Activated naive CD4-positive, alpha-beta T cell treated with anti-CD3 and anti-CD28 coated beads for 36 hours (primary cell): ENCODE results near the gene ERAL1. TPM values are rescaled to one million over a fixed set of nuclear protein-coding genes. Genes with fewer than 3 reads are reported as not detected.
"Not testable (repeated sequence)": the region's sequence is repeated elsewhere in the genome, so short reads cannot be mapped to it uniquely, and the experiment has no call there.

Source experiments
- CTCF ChIA-PET: fragments of 350-600 bp; sonication (Branson Sonifier 250); formaldehyde crosslinking; loops from one replicate; lab custom pipeline; 2021; ENCODE audit warnings: antibody characterized with exemption; lab: Charles Lee
- DNase-seq: peaks from one replicate; pipeline ENCODE4 v3.0.0-alpha.2; 2020
- H3K27ac Mint-ChIP-seq: one replicate; pipeline ENCODE4 v1.8.0; 2021; ENCODE audit warnings: mild to moderate bottlenecking, mixed read lengths
- H3K27me3 Mint-ChIP-seq: one replicate; pipeline ENCODE4 v1.8.0; 2021; ENCODE audit warnings: low read depth, mixed read lengths
- H3K36me3 Mint-ChIP-seq: one replicate; pipeline ENCODE4 v1.8.0; 2021; ENCODE audit warnings: low read depth, mixed read lengths
- H3K4me1 Mint-ChIP-seq: one replicate; pipeline ENCODE4 v1.8.0; 2021; ENCODE audit warnings: low read depth, mixed read lengths
- H3K4me3 Mint-ChIP-seq: one replicate; pipeline ENCODE4 v1.8.0; 2021; ENCODE audit warnings: mild to moderate bottlenecking, moderate library complexity, mixed read lengths
- H3K9me3 Mint-ChIP-seq: one replicate; pipeline ENCODE4 v1.8.0; 2021; ENCODE audit warnings: mixed read lengths
- intact Hi-C: fragments of 100-400 bp; cut with micrococcal nuclease; formaldehyde crosslinking; loops from one replicate; pipeline ENCODE4 v1.15.1; 2023
- total RNA-seq, 2 experiments: library from RNA; stranded (reverse); gene quantifications; one replicate each; pipeline ENCODE4 v1.2.3, GENCODE V29; 2021

Gene ERAL1
- total RNA-seq, 2 experiments from 2014 or later, result 51.2 to 60.4 TPM

- Mint-ChIP-seq H3K27ac (no peak overlapping the region), H3K4me1 (peaks cover 2% of the 10 kb centered on the region), H3K4me3 (no peak overlapping the region), H3K9me3 (no peaks in the 10 kb centered on the region), H3K27me3 (no peaks in the 10 kb centered on the region), H3K36me3 (peaks cover 7% of the 10 kb centered on the region)
- CTCF ChIA-PET, result interaction anchor here (4.1 kb wide), 1 partner anchor 65 kb away, joined by 20 read pairs; no protein-coding TSS in a partner anchor
- intact Hi-C loops, result no loop called here
- DNase-seq, result no peak
These were observed 26.3 kb upstream of the ERAL1 start for GRCh38 chr17:28828294-28829040.

- intact Hi-C loops, result loop anchor here (5.0 kb wide), 1 partner anchor 37 kb away; no protein-coding TSS in a partner anchor
- Mint-ChIP-seq H3K36me3 (peaks cover 11% of the 10 kb centered on the region), H3K4me3 (no peak overlapping the region), H3K4me1 (peaks cover 16% of the 10 kb centered on the region), H3K27me3 (no peaks in the 10 kb centered on the region), H3K9me3 (no peaks in the 10 kb centered on the region), H3K27ac (no peak overlapping the region)
- no peak for DNase-seq
- CTCF ChIA-PET, result interaction anchor here (0.6 kb wide), 2 partner anchors 11 to 65 kb away, joined by 3 to 5 read pairs; no protein-coding TSS in a partner anchor
These were observed 20.4 kb upstream of the ERAL1 start for GRCh38 chr17:28834420-28834819.

DNA sequence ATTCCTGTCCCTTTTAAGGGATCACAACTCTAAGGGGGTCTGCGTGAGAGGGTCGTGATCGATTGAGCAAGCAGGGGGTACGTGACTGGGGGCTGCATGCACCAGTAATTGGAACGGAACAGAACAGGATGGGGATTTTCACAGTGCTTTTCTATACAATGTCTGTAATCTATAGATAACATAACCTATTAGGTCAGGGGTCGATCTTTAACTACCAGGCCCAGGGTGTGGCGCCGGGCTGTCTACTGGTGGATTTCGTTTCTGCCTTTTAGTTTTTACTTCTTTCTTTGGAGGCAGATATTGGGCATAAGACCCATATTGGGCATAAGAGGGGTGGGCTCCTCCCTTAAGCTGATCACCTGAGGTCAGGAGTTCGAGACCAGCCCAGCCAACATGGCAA lies 18.3 kb upstream of the ERAL1 start:
- H3K27me3 Mint-ChIP-seq, CTCF ChIA-PET, H3K36me3 Mint-ChIP-seq: not testable (repeated sequence)

GRCh38 chr17:28839221-28839620 lies 15.6 kb upstream of the ERAL1 start:
- Mint-ChIP-seq H3K4me1 (peaks cover 33% of the 10 kb centered on the region), H3K9me3 (no peaks in the 10 kb centered on the region), H3K27ac (no peak overlapping the region), H3K4me3 (no peak overlapping the region), H3K36me3 (peaks cover 5% of the 10 kb centered on the region), H3K27me3 (no peaks in the 10 kb centered on the region)
- intact Hi-C loops, result no loop called here
- CTCF ChIA-PET, result interaction anchor here (1.0 to 1.4 kb wide), 5 partner anchors 9 to 114 kb away, joined by 3 to 8 read pairs (median 5); partner anchors contain the start of gene TLCD1
- no peak for DNase-seq

More for the DNA sequence above, 18.3 kb upstream of the ERAL1 start:
- H3K4me3 Mint-ChIP-seq, H3K27ac Mint-ChIP-seq, intact Hi-C loops, H3K9me3 Mint-ChIP-seq, DNase-seq: not testable (repeated sequence)
- peaks cover 26% of the 10 kb centered on the region for H3K4me1 Mint-ChIP-seq

DNA sequence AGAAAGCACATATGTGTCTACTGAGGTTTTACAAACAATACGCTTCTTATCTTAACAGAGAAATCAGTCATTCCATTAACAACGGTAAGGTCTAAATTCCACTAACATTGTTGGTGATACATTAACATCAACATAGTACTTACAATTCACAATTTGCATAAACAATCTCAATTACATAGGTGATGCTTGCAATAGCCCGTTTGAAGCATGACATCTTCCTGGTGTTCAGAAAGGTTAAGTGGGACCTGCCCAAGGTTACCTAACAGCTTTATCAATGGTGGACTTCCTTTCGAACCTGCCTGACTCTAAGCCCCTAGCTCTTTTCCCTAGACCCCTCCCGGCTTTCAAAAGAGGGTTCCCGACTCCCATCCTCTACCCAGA lies 12.9 kb upstream of the ERAL1 start:
- H3K27ac Mint-ChIP-seq, result peak overlapping the region; percentile 95
- CTCF ChIA-PET, result interaction anchor here (0.6 to 2.9 kb wide), 12 partner anchors 28 to 126 kb away, joined by 3 to 32 read pairs (median 4); partner anchors contain the start of genes FLOT2 and TLCD1
- H3K27me3 Mint-ChIP-seq, result no peaks in the 10 kb centered on the region
- H3K4me3 Mint-ChIP-seq, result peak overlapping the region; percentile 99
- intact Hi-C loops, result loop anchor here (1.0 to 5.0 kb wide), 7 partner anchors 12 to 115 kb away; partner anchors contain the start of genes FLOT2 and PHF12
- H3K4me1 Mint-ChIP-seq, result peaks cover 31% of the 10 kb centered on the region
- no peak for DNase-seq
- H3K9me3 Mint-ChIP-seq, result no peaks in the 10 kb centered on the region
- peaks cover 3% of the 10 kb centered on the region for H3K36me3 Mint-ChIP-seq

- Mint-ChIP-seq H3K27ac (peak within 1 kb of the TSS; percentile 95), H3K4me1 (peaks cover 31% of the 10 kb centered on the region), H3K9me3 (no peaks in the 10 kb centered on the region), H3K27me3 (no peaks in the 10 kb centered on the region), H3K36me3 (peaks cover 3% of the 10 kb centered on the region), H3K4me3 (peak within 1 kb of the TSS; percentile 99)
- DNase-seq, result peak; percentile 88
- CTCF ChIA-PET, result interaction anchor here (0.6 to 2.9 kb wide), 14 partner anchors 17 to 126 kb away, joined by 3 to 32 read pairs (median 3); partner anchors contain the start of genes FLOT2 and TLCD1
- intact Hi-C loops, result loop anchor here (1.0 to 5.0 kb wide), 7 partner anchors 12 to 115 kb away; partner anchors contain the start of genes FLOT2 and PHF12
These were observed 12.4 kb upstream of the ERAL1 start, which contains the start of gene FAM222B for GRCh38 chr17:28842282-28843012. TSS of gene FAM222B (minus strand) at chr17:28842790. CDS start at chr17:28766667, 76,123 bp downstream.

GRCh38 chr17:28843816-28844148 lies 11.0 kb upstream of the ERAL1 start:
- Mint-ChIP-seq H3K27me3 (no peaks in the 10 kb centered on the region), H3K9me3 (no peaks in the 10 kb centered on the region), H3K27ac (no peak overlapping the region), H3K36me3 (peaks cover 3% of the 10 kb centered on the region), H3K4me1 (peaks cover 28% of the 10 kb centered on the region), H3K4me3 (peak overlapping the region; percentile 99)
- intact Hi-C loops, result loop anchor here (2.0 to 5.0 kb wide), 2 partner anchors 34 to 107 kb away; partner anchors contain the start of gene PHF12
- CTCF ChIA-PET, result interaction anchor here (0.9 to 1.6 kb wide), 3 partner anchors 28 to 80 kb away, joined by 4 to 6 read pairs (median 4); no protein-coding TSS in a partner anchor
- no peak for DNase-seq

DNA sequence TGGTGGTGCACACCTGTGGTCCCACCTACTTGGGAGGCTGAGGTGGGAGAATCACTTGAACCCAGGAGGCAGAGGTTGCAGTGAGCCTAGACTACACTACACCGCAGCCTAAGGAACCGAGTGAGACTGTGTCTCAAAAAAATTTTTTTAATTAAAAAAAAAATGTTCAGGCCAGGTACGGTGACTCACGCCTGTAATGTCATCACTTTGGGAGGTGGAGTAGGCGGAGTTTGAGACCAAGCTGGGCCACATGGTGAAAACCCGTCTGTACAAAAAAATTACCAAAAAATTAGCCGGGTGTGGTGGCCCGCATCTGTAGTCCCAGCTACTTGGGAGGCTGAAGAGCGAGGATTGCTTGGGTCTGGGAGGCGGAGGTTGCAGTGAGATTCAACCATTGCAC lies 8.6 kb upstream of the ERAL1 start:
- CTCF ChIA-PET, result no interaction called here
- H3K9me3 Mint-ChIP-seq, result no peaks in the 10 kb centered on the region
- intact Hi-C loops, result no loop called here

DNA sequence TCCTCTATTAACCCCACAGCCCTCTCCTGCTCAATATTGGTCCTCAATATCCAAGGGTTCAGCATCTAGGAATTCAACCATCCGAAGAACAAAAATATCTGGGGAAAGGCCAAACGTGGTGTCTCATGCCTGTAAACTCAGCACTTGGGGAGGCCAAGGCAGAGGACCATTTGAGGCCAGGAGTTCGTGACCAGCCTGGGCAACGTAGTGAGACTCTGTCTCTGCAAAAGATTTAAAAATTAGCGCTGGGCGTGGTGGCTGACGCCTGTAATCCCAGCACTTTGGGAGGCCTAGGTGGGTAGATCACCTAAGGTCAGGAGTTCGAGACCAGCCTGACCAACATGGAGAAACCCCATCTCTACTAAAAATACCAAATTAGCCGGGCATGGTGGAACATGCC lies 8.1 kb upstream of the ERAL1 start:
- H3K27me3 Mint-ChIP-seq, H3K36me3 Mint-ChIP-seq, H3K4me3 Mint-ChIP-seq, H3K9me3 Mint-ChIP-seq, DNase-seq, H3K27ac Mint-ChIP-seq, intact Hi-C loops, CTCF ChIA-PET: not testable (repeated sequence)
- H3K4me1 Mint-ChIP-seq, result peaks cover 12% of the 10 kb centered on the region

More for the DNA sequence above, 8.6 kb upstream of the ERAL1 start:
- no peak overlapping the region for H3K4me3 Mint-ChIP-seq
- H3K4me1 Mint-ChIP-seq, result peaks cover 14% of the 10 kb centered on the region
- DNase-seq, result no peak
- H3K27me3 Mint-ChIP-seq, result no peaks in the 10 kb centered on the region
- H3K36me3 Mint-ChIP-seq, result peaks cover 3% of the 10 kb centered on the region
- no peak overlapping the region for H3K27ac Mint-ChIP-seq

DNA sequence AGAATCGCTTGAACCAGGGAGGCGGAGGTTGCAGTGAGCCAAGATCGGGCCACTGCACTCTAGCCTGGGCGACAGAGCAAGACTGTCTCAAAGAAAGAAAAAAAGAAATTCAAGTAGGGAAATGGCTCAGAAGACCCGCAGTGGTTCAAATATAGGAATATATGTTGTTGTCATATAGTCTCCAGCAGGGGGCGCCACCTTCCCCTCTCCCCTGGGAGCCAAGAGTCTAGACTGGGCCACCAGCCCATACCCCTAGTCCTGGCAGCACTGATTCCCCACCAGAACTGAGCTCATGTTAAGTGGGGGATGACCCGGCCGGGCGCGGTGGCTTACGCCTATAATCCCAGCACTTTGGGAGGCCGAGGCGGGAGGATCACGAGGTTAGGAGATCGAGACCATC lies 6.1 kb upstream of the ERAL1 start:
- H3K4me3 Mint-ChIP-seq, H3K27ac Mint-ChIP-seq, H3K36me3 Mint-ChIP-seq, H3K4me1 Mint-ChIP-seq, H3K9me3 Mint-ChIP-seq, H3K27me3 Mint-ChIP-seq: not testable (repeated sequence)
- DNase-seq, result peak; percentile 78
- intact Hi-C loops, result loop anchor here (1.0 to 2.0 kb wide), 6 partner anchors 49 to 268 kb away; partner anchors contain the start of genes DHRS13 and FLOT2
- CTCF ChIA-PET, result interaction anchor here (0.6 to 3.5 kb wide), 29 partner anchors 9 to 156 kb away, joined by 3 to 39 read pairs (median 5); partner anchors contain the start of genes DHRS13, FLOT2, NEK8 and TLCD1

DNA sequence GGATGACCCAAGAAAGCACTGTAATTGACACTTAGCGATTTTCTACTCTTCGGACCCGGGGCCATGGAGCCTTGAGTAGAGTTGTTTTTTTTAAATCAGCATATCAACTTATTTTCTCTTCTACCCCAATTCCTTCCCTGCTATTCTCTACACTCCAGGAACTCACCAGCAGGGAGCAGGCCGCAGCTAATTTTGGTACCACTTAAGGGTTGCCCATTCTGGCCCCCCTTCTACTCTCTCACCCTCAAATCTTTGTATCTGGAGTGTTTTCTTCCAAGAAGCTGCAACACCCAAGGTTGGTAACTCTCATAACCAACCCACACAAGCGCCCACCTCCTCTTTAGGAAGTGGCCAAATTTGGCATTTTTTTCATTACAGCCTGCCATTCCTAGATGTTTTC lies 5.5 kb upstream of the ERAL1 start:
- H3K4me1 Mint-ChIP-seq, result no peaks in the 10 kb centered on the region

GRCh38 chr17:28853295-28853694 lies 1.5 kb upstream of the ERAL1 start:
- H3K4me3 Mint-ChIP-seq, result no peak overlapping the region
- peaks cover 13% of the 10 kb centered on the region for H3K36me3 Mint-ChIP-seq
- no peaks in the 10 kb centered on the region for H3K27me3 Mint-ChIP-seq
- intact Hi-C loops, result no loop called here
- no peak overlapping the region for H3K27ac Mint-ChIP-seq
- H3K9me3 Mint-ChIP-seq, result no peaks in the 10 kb centered on the region
- peaks cover 23% of the 10 kb centered on the region for H3K4me1 Mint-ChIP-seq
- no peak for DNase-seq
- CTCF ChIA-PET, result interaction anchor here (1.2 kb wide), 1 partner anchor 90 kb away, joined by 5 read pairs; no protein-coding TSS in a partner anchor

More for the DNA sequence above, 5.5 kb upstream of the ERAL1 start:
- H3K9me3 Mint-ChIP-seq, result no peaks in the 10 kb centered on the region
- DNase-seq, result peak; percentile 60
- no peaks in the 10 kb centered on the region for H3K27me3 Mint-ChIP-seq
- no peaks in the 10 kb centered on the region for H3K36me3 Mint-ChIP-seq
- no peak overlapping the region for H3K4me3 Mint-ChIP-seq
- no peak overlapping the region for H3K27ac Mint-ChIP-seq
- intact Hi-C loops, result loop anchor here (2.0 kb wide), 1 partner anchor 268 kb away; no protein-coding TSS in a partner anchor
- CTCF ChIA-PET, result interaction anchor here (0.6 to 3.5 kb wide), 32 partner anchors 9 to 155 kb away, joined by 3 to 39 read pairs (median 4); partner anchors contain the start of genes DHRS13, FLOT2, NEK8 and TLCD1
